Measurements from ENCODE around the gene NDST1.

GRCh38 chr5:150503386-150503785 is 4.5 kb upstream of the NDST1 start:
- TF ChIP-seq TARDBP (IDR thresholded peaks at IDR 0.05), result no peak
- no peak for TF ChIP-seq L3MBTL2 (conservative IDR thresholded peaks at IDR 0.05)
- no peak for TF ChIP-seq ARNT (IDR thresholded peaks at IDR 0.05)
- TF ChIP-seq FOXM1 (IDR thresholded peaks at IDR 0.05; ENCODE audit: borderline replicate concordance), result no peak
- no peak for TF ChIP-seq ZNF384 (IDR thresholded peaks at IDR 0.05)
- no peak for TF ChIP-seq FOXA1 (IDR thresholded peaks at IDR 0.05)
- no peak for TF ChIP-seq SP1 (IDR thresholded peaks at IDR 0.05)

Measured in HEK293T (cell line).